Measurements from ENCODE around the gene PDE4D.
A peak's percentile ranks its signal among the peaks of the same experiment; 100 is the strongest.

Gene PDE4D

GRCh38 chr5:59327191-59327980, 566.1 kb downstream of the PDE4D start:
- Histone ChIP-seq H3K36me3 (ENCODE audit: control insufficient read depth, insufficient read depth, low read length) (no peaks in the 10 kb centered on the region), H3K27ac (ENCODE audit: insufficient read depth, low read depth, low read length, poor library complexity, severe bottlenecking) (no peak overlapping the region), H3K4me3 (ENCODE audit: insufficient read depth, low read depth, low read length) (no peak overlapping the region), H3K27me3 (ENCODE audit: control insufficient read depth, insufficient read depth, low read length, poor library complexity, severe bottlenecking) (no peaks in the 10 kb centered on the region), H3K9me3 (ENCODE audit: control insufficient read depth, low read length) (no peaks in the 10 kb centered on the region), H3K4me1 (ENCODE audit: control insufficient read depth, insufficient read depth, low read length) (no peaks in the 10 kb centered on the region)
- 91 to 98% methylated on average over 4 of the region's 4 CpGs for WGBS, 2 experiments

GRCh38 chr5:59326596-59326995, 566.9 kb downstream of the PDE4D start:
- Histone ChIP-seq H3K36me3 (ENCODE audit: control insufficient read depth, insufficient read depth, low read length) (no peaks in the 10 kb centered on the region), H3K27ac (ENCODE audit: insufficient read depth, low read depth, low read length, poor library complexity, severe bottlenecking) (no peak overlapping the region), H3K4me1 (ENCODE audit: control insufficient read depth, insufficient read depth, low read length) (no peaks in the 10 kb centered on the region), H3K27me3 (ENCODE audit: control insufficient read depth, insufficient read depth, low read length, poor library complexity, severe bottlenecking) (no peaks in the 10 kb centered on the region), H3K4me3 (ENCODE audit: insufficient read depth, low read depth, low read length) (no peak overlapping the region), H3K9me3 (ENCODE audit: control insufficient read depth, low read length) (no peaks in the 10 kb centered on the region)
- WGBS, 2 experiments, result 88 to 91% methylated on average over 2 of the region's 2 CpGs

GRCh38 chr5:59325070-59325469, 568.5 kb downstream of the PDE4D start:
- Histone ChIP-seq H3K36me3 (ENCODE audit: control insufficient read depth, insufficient read depth, low read length) (no peaks in the 10 kb centered on the region), H3K4me1 (ENCODE audit: control insufficient read depth, insufficient read depth, low read length) (no peaks in the 10 kb centered on the region), H3K27ac (ENCODE audit: insufficient read depth, low read depth, low read length, poor library complexity, severe bottlenecking) (no peak overlapping the region), H3K4me3 (ENCODE audit: insufficient read depth, low read depth, low read length) (no peak overlapping the region), H3K27me3 (ENCODE audit: control insufficient read depth, insufficient read depth, low read length, poor library complexity, severe bottlenecking) (no peaks in the 10 kb centered on the region), H3K9me3 (ENCODE audit: control insufficient read depth, low read length) (no peaks in the 10 kb centered on the region)
- 100% methylated on average over 1 to 2 of the region's 2 CpGs for WGBS, 2 experiments

- no peak overlapping the region for H3K4me3 ChIP-seq (ENCODE audit: insufficient read depth, low read depth, low read length)
- no peaks in the 10 kb centered on the region for H3K27me3 ChIP-seq (ENCODE audit: control insufficient read depth, insufficient read depth, low read length, poor library complexity, severe bottlenecking)
- H3K9me3 ChIP-seq (ENCODE audit: control insufficient read depth, low read length), result no peaks in the 10 kb centered on the region
- no peaks in the 10 kb centered on the region for H3K36me3 ChIP-seq (ENCODE audit: control insufficient read depth, insufficient read depth, low read length)
- 95% methylated on average over 2 of the region's 2 CpGs for WGBS, 2 experiments
- peaks cover 3% of the 10 kb centered on the region for H3K4me1 ChIP-seq (ENCODE audit: control insufficient read depth, insufficient read depth, low read length)
- H3K27ac ChIP-seq (ENCODE audit: insufficient read depth, low read depth, low read length, poor library complexity, severe bottlenecking), result no peak overlapping the region
Measured at GRCh38 chr5:59322894-59323293, 570.6 kb downstream of the PDE4D start.

GRCh38 chr5:59322058-59322457, 571.5 kb downstream of the PDE4D start:
- peaks cover 7% of the 10 kb centered on the region for H3K4me1 ChIP-seq (ENCODE audit: control insufficient read depth, insufficient read depth, low read length)
- H3K9me3 ChIP-seq (ENCODE audit: control insufficient read depth, low read length), result no peaks in the 10 kb centered on the region
- no peak overlapping the region for H3K4me3 ChIP-seq (ENCODE audit: insufficient read depth, low read depth, low read length)
- no peaks in the 10 kb centered on the region for H3K36me3 ChIP-seq (ENCODE audit: control insufficient read depth, insufficient read depth, low read length)
- no peak overlapping the region for H3K27ac ChIP-seq (ENCODE audit: insufficient read depth, low read depth, low read length, poor library complexity, severe bottlenecking)
- H3K27me3 ChIP-seq (ENCODE audit: control insufficient read depth, insufficient read depth, low read length, poor library complexity, severe bottlenecking), result no peaks in the 10 kb centered on the region

GRCh38 chr5:59321642-59322041, 571.9 kb downstream of the PDE4D start:
- H3K4me3 ChIP-seq (ENCODE audit: insufficient read depth, low read depth, low read length), result no peak overlapping the region
- no peaks in the 10 kb centered on the region for H3K9me3 ChIP-seq (ENCODE audit: control insufficient read depth, low read length)
- no peaks in the 10 kb centered on the region for H3K27me3 ChIP-seq (ENCODE audit: control insufficient read depth, insufficient read depth, low read length, poor library complexity, severe bottlenecking)
- H3K27ac ChIP-seq (ENCODE audit: insufficient read depth, low read depth, low read length, poor library complexity, severe bottlenecking), result no peak overlapping the region
- H3K4me1 ChIP-seq (ENCODE audit: control insufficient read depth, insufficient read depth, low read length), result peaks cover 7% of the 10 kb centered on the region
- 97 to 100% methylated on average over 3 of the region's 3 CpGs for WGBS, 2 experiments
- H3K36me3 ChIP-seq (ENCODE audit: control insufficient read depth, insufficient read depth, low read length), result no peaks in the 10 kb centered on the region

GRCh38 chr5:59320420-59320819, 573.1 kb downstream of the PDE4D start:
- Histone ChIP-seq H3K36me3 (ENCODE audit: control insufficient read depth, insufficient read depth, low read length) (no peaks in the 10 kb centered on the region), H3K4me1 (ENCODE audit: control insufficient read depth, insufficient read depth, low read length) (peaks cover 7% of the 10 kb centered on the region), H3K27me3 (ENCODE audit: control insufficient read depth, insufficient read depth, low read length, poor library complexity, severe bottlenecking) (no peaks in the 10 kb centered on the region), H3K4me3 (ENCODE audit: insufficient read depth, low read depth, low read length) (no peak overlapping the region), H3K9me3 (ENCODE audit: control insufficient read depth, low read length) (no peaks in the 10 kb centered on the region), H3K27ac (ENCODE audit: insufficient read depth, low read depth, low read length, poor library complexity, severe bottlenecking) (no peak overlapping the region)
- whole genome bisulfite sequencing, 2 experiments, result 90 to 93% methylated on average over 1 of the region's 2 CpGs

- Histone ChIP-seq H3K9me3 (ENCODE audit: control insufficient read depth, low read length) (no peaks in the 10 kb centered on the region), H3K4me3 (ENCODE audit: insufficient read depth, low read depth, low read length) (no peak overlapping the region), H3K4me1 (ENCODE audit: control insufficient read depth, insufficient read depth, low read length) (peaks cover 7% of the 10 kb centered on the region), H3K27ac (ENCODE audit: insufficient read depth, low read depth, low read length, poor library complexity, severe bottlenecking) (no peak overlapping the region), H3K36me3 (ENCODE audit: control insufficient read depth, insufficient read depth, low read length) (no peaks in the 10 kb centered on the region), H3K27me3 (ENCODE audit: control insufficient read depth, insufficient read depth, low read length, poor library complexity, severe bottlenecking) (no peaks in the 10 kb centered on the region)
Measured at GRCh38 chr5:59319250-59319649, 574.3 kb downstream of the PDE4D start.

- Histone ChIP-seq H3K4me3 (ENCODE audit: insufficient read depth, low read depth, low read length) (no peak overlapping the region), H3K4me1 (ENCODE audit: control insufficient read depth, insufficient read depth, low read length) (peaks cover 7% of the 10 kb centered on the region), H3K36me3 (ENCODE audit: control insufficient read depth, insufficient read depth, low read length) (no peaks in the 10 kb centered on the region), H3K27ac (ENCODE audit: insufficient read depth, low read depth, low read length, poor library complexity, severe bottlenecking) (peak overlapping the region; percentile 46), H3K9me3 (ENCODE audit: control insufficient read depth, low read length) (no peaks in the 10 kb centered on the region), H3K27me3 (ENCODE audit: control insufficient read depth, insufficient read depth, low read length, poor library complexity, severe bottlenecking) (no peaks in the 10 kb centered on the region)
- WGBS, 2 experiments, result 81 to 87% methylated on average over 4 of the region's 4 CpGs
Measured at GRCh38 chr5:59317774-59318205, 575.7 kb downstream of the PDE4D start.

GRCh38 chr5:59317023-59317773, 576.3 kb downstream of the PDE4D start:
- Histone ChIP-seq H3K9me3 (ENCODE audit: control insufficient read depth, low read length) (no peaks in the 10 kb centered on the region), H3K36me3 (ENCODE audit: control insufficient read depth, insufficient read depth, low read length) (no peaks in the 10 kb centered on the region), H3K4me1 (ENCODE audit: control insufficient read depth, insufficient read depth, low read length) (peaks cover 7% of the 10 kb centered on the region), H3K27ac (ENCODE audit: insufficient read depth, low read depth, low read length, poor library complexity, severe bottlenecking) (peak overlapping the region; percentile 46), H3K27me3 (ENCODE audit: control insufficient read depth, insufficient read depth, low read length, poor library complexity, severe bottlenecking) (no peaks in the 10 kb centered on the region), H3K4me3 (ENCODE audit: insufficient read depth, low read depth, low read length) (no peak overlapping the region)
- 23 to 33% methylated on average over 5 to 6 of the region's 6 CpGs for WGBS, 2 experiments
